Activated CD8-positive, alpha-beta memory T cell treated with anti-CD3 and anti-CD28 coated beads, Interleukin-2, amount 50 U/mL, for 1 hour (primary cell): ENCODE results near the gene PTGDR.

Experiments used
- DNase-seq: peaks from one replicate; pipeline ENCODE4 v3.0.0-alpha.2; 2020; ENCODE audit errors: extremely low read depth

Gene PTGDR

GRCh38 chr14:52265253-52265652 lies 2.2 kb upstream of the PTGDR start:
- DNase-seq = no peak

- no peak for DNase-seq
These were observed 1.3 kb upstream of the PTGDR start for GRCh38 chr14:52266179-52266578.

GRCh38 chr14:52266782-52267181 lies 716 bp upstream of the PTGDR start:
- no peak for DNase-seq

GRCh38 chr14:52268279-52269061 lies 972 bp downstream of the PTGDR start:
- DNase-seq = no peak

GRCh38 chr14:52269100-52269499 lies 1.6 kb downstream of the PTGDR start:
- DNase-seq = no peak

GRCh38 chr14:52269982-52270381 lies 2.5 kb downstream of the PTGDR start:
- DNase-seq = no peak

GRCh38 chr14:52271538-52271937 lies 4.0 kb downstream of the PTGDR start:
- no peak for DNase-seq

GRCh38 chr14:52272375-52272774 lies 4.9 kb downstream of the PTGDR start:
- no peak for DNase-seq

GRCh38 chr14:52275372-52275771 lies 7.9 kb downstream of the PTGDR start:
- DNase-seq = no peak

GRCh38 chr14:52277552-52277951 lies 10.1 kb downstream of the PTGDR start:
- DNase-seq = no peak

GRCh38 chr14:52279408-52279807 lies 11.9 kb downstream of the PTGDR start:
- no peak for DNase-seq

GRCh38 chr14:52283099-52283498 lies 15.6 kb downstream of the PTGDR start:
- DNase-seq = no peak

GRCh38 chr14:52286661-52287649 lies 19.5 kb downstream of the PTGDR start:
- DNase-seq = no peak

GRCh38 chr14:52296378-52296777 lies 28.9 kb downstream of the PTGDR start:
- DNase-seq = no peak

- DNase-seq = no peak
These were observed 31.3 kb downstream of the PTGDR start for GRCh38 chr14:52298795-52299194.

GRCh38 chr14:52299692-52300278 lies 32.3 kb downstream of the PTGDR start:
- no peak for DNase-seq

GRCh38 chr14:52303236-52303635 lies 35.7 kb downstream of the PTGDR start:
- no peak for DNase-seq

GRCh38 chr14:52304248-52304904 lies 36.9 kb downstream of the PTGDR start:
- no peak for DNase-seq

GRCh38 chr14:52305014-52305413 lies 37.5 kb downstream of the PTGDR start:
- DNase-seq = no peak

- no peak for DNase-seq
These were observed 39.9 kb downstream of the PTGDR start for GRCh38 chr14:52307376-52307775.

- no peak for DNase-seq
These were observed 40.4 kb downstream of the PTGDR start for GRCh38 chr14:52307905-52308304.

GRCh38 chr14:52310541-52310940 lies 43.0 kb downstream of the PTGDR start:
- DNase-seq = no peak
